Activated CD8-positive, alpha-beta memory T cell treated with anti-CD3 and anti-CD28 coated beads for 1 hour (primary cell): Measurements from ENCODE around the gene FLYWCH2.

Experiments
- DNase-seq, 2 donors: peaks; one replicate each; pipeline ENCODE4 v3.0.0-alpha.2; 2020; ENCODE audit warnings: low read depth in 1 of 2; ENCODE audit errors: extremely low read depth in 1 of 2

Gene FLYWCH2

DNA sequence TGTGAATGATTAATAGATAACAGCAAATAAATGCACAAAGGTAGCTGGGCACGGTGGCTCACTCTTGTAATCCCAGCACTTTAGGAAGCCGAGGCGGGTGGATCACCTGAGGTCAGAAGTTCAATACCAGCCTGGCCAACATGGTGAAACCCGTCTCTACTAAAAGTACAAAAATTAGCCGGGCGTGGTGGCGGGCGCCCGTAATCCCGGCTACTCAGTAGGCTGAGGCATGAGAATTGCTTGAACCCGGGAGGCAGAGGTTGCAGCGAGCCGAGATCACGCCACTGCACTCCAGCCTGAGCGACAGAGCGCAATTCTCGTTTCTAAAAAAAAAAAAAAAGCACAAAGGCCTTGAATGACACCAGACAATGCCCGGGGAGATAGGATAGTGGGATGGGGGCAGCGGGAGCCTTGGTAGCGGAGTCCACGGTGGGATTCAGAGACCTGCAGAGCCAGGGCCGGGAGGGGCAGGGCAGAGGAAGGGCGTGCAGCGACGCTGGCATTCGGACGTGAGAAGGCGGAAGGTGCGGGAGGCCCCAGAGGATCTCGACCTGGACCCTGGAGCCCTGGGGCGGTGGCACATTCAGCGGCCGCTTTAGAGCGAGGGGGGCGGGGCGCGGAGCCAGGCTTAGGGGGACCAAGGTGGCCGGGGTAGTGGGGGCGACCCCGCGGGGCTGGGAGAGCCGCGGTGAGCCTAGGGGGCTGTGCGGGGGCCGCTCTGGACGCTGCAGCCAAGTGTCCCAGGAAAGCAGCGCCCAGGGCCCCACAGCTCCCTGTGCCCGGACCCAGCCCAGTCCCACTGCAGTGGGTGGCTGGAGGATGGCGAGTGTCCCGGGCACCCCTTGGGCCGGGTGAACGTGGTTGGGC, 999 bp upstream of the FLYWCH2 start:
- no peak for DNase-seq

- no peak for DNase-seq
These were observed 468 bp downstream of the FLYWCH2 start for GRCh38 chr16:2883458-2883908.

GRCh38 chr16:2884041-2884451, 1.0 kb downstream of the FLYWCH2 start:
- no peak for DNase-seq

DNA sequence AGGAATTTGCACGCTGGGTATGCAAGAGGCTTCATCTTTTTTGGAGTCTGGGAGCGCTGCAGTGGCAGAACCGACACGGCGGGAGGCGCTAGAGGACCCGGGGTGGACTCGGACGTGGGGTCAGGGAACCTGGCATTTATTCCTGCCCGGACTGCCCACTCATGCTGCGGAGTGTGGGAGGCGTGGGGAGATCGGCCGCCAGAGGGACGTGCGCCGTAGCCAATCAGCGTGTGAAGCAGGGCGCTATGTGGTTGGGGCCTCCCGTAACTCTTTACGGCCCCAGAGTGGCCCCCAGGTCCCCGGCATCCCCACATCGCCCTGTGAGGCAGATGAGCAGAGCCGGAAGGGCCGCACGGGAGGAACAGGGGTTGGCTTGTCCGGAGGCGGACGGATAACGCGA, 11.2 kb downstream of the FLYWCH2 start:
- no peak for DNase-seq

GRCh38 chr16:2895813-2896212, 12.8 kb downstream of the FLYWCH2 start:
- DNase-seq, result no peak

- DNase-seq, result no peak
These were observed 13.5 kb downstream of the FLYWCH2 start for GRCh38 chr16:2896480-2897010.

DNA sequence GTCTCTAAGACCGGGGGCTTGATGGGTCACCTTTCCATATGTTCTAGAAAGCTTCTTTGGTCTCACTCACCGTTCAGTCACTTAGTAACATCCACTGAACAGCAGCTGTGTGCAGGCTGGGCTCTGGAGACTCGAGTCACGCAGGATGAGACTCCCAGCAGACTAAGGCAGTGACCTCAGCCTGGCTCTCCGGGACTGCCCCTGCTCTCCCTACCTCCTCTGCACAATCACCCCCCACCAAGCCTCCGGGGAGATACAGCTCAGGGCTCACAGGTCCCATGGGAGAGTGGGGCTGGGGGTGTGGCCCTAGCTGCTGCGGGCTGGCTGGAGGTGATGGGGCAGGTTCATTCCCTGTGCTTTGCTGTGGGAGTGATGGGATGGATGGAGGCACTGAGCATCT, 14.1 kb downstream of the FLYWCH2 start:
- DNase-seq, result no peak

DNA sequence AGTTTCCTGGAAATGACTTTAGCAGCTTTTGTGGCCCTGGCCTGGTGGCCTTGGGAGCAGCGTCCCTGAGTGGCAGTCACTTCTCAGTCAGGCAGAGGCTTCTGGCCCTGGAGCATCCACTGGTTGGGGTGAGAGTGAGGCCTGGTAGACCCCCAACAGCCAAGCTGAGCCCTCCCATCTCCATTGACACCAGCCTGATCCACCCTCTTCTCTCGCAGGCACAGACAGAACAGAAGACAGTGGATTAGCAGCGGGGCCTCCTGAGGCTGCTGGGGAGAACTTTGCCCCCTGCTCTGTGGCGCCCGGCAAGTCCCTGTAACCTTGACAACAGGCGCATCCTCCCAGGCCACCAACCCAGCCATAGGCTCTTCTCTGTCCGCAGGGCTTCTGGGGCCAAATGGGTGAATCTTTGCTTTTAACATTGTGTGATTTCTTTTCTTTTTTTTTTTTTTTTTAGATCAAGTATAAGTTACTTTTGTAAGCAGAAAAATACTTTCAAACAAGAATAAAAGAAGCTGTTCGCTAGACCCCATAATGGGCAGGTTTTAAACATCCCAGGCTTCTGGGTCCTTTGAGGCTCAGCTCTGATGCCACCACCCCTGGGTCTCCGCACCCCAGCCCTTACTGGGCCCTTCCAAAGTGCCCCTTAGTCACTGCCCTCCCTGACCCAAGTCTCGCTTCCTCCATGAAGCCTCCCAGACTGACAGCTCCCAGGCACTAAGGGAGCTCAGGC, 16.0 kb downstream of the FLYWCH2 start:
- no peak for DNase-seq

- DNase-seq, result no peak
These were observed 16.6 kb downstream of the FLYWCH2 start for GRCh38 chr16:2899564-2900072.

GRCh38 chr16:2900526-2901075, 17.6 kb downstream of the FLYWCH2 start:
- no peak for DNase-seq

DNA sequence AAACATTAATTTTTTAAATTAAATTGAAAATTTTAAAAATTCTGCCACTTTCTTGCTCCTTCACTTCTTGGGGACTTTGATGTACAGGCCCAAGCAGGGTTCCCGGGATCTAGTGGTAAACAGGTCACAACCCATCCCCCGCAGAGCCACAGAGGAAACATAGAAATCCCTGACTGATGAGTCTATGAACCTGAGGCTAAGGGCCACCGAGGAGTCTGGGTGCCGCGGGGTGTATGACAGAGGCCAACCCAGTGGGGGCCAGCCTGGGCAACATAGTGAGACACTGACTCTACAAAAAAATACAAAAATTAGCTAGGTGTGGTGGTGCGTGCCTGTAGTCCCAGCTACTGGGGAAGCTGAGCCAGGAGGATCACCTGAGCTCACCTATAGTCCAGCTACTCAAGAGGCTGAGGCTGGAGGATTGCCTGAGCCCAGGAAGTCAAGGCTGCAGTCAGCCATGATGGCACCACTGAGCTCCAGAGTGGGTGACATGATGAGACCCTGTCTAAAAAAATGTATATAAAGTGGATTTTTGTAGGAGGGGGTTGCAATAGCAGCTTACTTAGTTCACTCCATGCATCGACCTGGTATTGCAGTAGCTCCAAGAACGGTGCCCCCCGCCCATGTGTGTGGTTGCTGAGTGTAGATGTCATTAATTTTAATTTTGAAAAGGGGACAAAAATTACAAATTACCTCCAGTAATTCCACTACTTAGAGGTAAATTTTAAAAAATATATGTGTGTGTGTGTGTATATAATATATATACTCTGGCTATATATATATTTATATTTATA, 19.5 kb downstream of the FLYWCH2 start:
- DNase-seq, result no peak

- DNase-seq, result peak; percentile 22 to 59
These were observed 21.3 kb downstream of the FLYWCH2 start for GRCh38 chr16:2904100-2904921.

- no peak for DNase-seq
These were observed 21.9 kb downstream of the FLYWCH2 start for GRCh38 chr16:2904922-2905240.

DNA sequence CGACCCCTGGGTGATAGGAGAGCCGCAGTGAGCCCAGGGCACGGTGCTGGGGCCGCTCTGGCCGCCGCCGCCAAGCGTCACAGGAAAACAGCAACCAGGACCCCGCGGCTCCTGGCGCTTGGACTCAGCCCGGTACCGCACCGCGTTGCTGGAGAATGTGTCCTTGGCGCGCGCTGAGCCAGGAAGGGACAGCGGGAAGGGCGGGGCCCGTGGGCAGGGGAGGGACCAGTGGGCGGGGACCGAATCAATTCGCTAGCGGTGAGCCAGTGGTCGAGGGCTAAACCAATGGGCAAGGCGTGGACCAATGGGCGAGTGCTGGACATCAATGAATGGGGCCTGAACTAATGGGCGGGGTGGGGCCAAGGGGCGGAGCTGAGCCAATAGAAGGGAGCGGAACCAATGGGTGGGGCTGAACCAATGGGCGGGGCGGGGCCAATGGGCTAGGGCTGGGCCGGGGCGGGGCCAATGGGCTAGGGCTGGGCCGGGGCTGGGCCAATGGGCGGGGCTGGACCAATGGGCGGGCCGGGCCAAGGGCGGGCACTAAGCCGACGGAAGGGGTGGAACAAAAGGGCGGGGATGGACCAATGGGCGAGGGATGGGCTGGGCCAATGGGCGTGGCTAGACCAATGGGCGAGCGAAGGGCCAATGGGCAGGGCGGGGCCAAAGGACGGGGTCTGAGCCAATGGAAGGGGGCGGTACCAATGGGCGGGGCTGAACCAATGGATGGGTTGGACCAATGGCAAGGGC, 22.4 kb downstream of the FLYWCH2 start:
- DNase-seq, result peak; percentile 72 to 74

GRCh38 chr16:2905988-2906387, 23.0 kb downstream of the FLYWCH2 start:
- DNase-seq, result no peak

GRCh38 chr16:2907084-2907753, 24.2 kb downstream of the FLYWCH2 start:
- DNase-seq, result peak in 1 of 2 donors; percentile 19

GRCh38 chr16:2910441-2910969, 27.5 kb downstream of the FLYWCH2 start:
- DNase-seq, result no peak

- peak; percentile 94 to 98 for DNase-seq
These were observed 28.8 kb downstream of the FLYWCH2 start, which contains the start of gene FLYWCH1 for GRCh38 chr16:2911638-2912329. FLYWCH1 (plus strand) TSS chr16:2911931; CDS start chr16:2929686, 17,755 bp downstream.
